Measurements from ENCODE around the gene DYNC2LI1.
A peak's percentile ranks its signal among the peaks of the same experiment; 100 is the strongest.

The DYNC2LI1 gene

GRCh38 chr2:43764086-43764705 is 9.6 kb upstream of the DYNC2LI1 start:
- no peaks in the 10 kb centered on the region for H3K36me3 ChIP-seq (ENCODE audit: control insufficient read depth, low read depth, low read length)
- H3K27me3 ChIP-seq (ENCODE audit: control insufficient read depth, insufficient read depth, low read length) = no peaks in the 10 kb centered on the region
- no peaks in the 10 kb centered on the region for H3K9me3 ChIP-seq (ENCODE audit: control insufficient read depth, low read depth, low read length)
- no peak overlapping the region for H3K9ac ChIP-seq (ENCODE audit: low read length)
- H3K27ac ChIP-seq (ENCODE audit: low read length) = no peak overlapping the region
- no peaks in the 10 kb centered on the region for H3K4me1 ChIP-seq (ENCODE audit: control insufficient read depth, low read depth, low read length)
- no peak overlapping the region for H3K4me3 ChIP-seq (ENCODE audit: low read length)

GRCh38 chr2:43766006-43766405 is 7.8 kb upstream of the DYNC2LI1 start:
- Histone ChIP-seq H3K4me1 (ENCODE audit: control insufficient read depth, low read depth, low read length) (no peaks in the 10 kb centered on the region), H3K36me3 (ENCODE audit: control insufficient read depth, low read depth, low read length) (no peaks in the 10 kb centered on the region), H3K9me3 (ENCODE audit: control insufficient read depth, low read depth, low read length) (no peaks in the 10 kb centered on the region), H3K4me3 (ENCODE audit: low read length) (no peak overlapping the region), H3K9ac (ENCODE audit: low read length) (no peak overlapping the region), H3K27ac (ENCODE audit: low read length) (no peak overlapping the region), H3K27me3 (ENCODE audit: control insufficient read depth, insufficient read depth, low read length) (no peaks in the 10 kb centered on the region)

- Histone ChIP-seq H3K27me3 (ENCODE audit: control insufficient read depth, insufficient read depth, low read length) (no peaks in the 10 kb centered on the region), H3K4me1 (ENCODE audit: control insufficient read depth, low read depth, low read length) (no peaks in the 10 kb centered on the region), H3K36me3 (ENCODE audit: control insufficient read depth, low read depth, low read length) (no peaks in the 10 kb centered on the region), H3K27ac (ENCODE audit: low read length) (no peak overlapping the region), H3K9ac (ENCODE audit: low read length) (peak overlapping the region; percentile 67), H3K9me3 (ENCODE audit: control insufficient read depth, low read depth, low read length) (no peaks in the 10 kb centered on the region), H3K4me3 (ENCODE audit: low read length) (peak overlapping the region; percentile 80)
These were observed 778 bp downstream of the DYNC2LI1 start for GRCh38 chr2:43774617-43775016.

GRCh38 chr2:43776324-43776723 is 2.5 kb downstream of the DYNC2LI1 start:
- Histone ChIP-seq H3K27me3 (ENCODE audit: control insufficient read depth, insufficient read depth, low read length) (no peaks in the 10 kb centered on the region), H3K4me3 (ENCODE audit: low read length) (no peak overlapping the region), H3K27ac (ENCODE audit: low read length) (no peak overlapping the region), H3K9ac (ENCODE audit: low read length) (no peak overlapping the region), H3K9me3 (ENCODE audit: control insufficient read depth, low read depth, low read length) (no peaks in the 10 kb centered on the region), H3K4me1 (ENCODE audit: control insufficient read depth, low read depth, low read length) (no peaks in the 10 kb centered on the region), H3K36me3 (ENCODE audit: control insufficient read depth, low read depth, low read length) (no peaks in the 10 kb centered on the region)

GRCh38 chr2:43777306-43777926 is 3.6 kb downstream of the DYNC2LI1 start:
- H3K4me3 ChIP-seq (ENCODE audit: low read length) = no peak overlapping the region
- no peaks in the 10 kb centered on the region for H3K27me3 ChIP-seq (ENCODE audit: control insufficient read depth, insufficient read depth, low read length)

GRCh38 chr2:43778233-43778632 is 4.4 kb downstream of the DYNC2LI1 start:
- Histone ChIP-seq H3K4me1 (ENCODE audit: control insufficient read depth, low read depth, low read length) (no peaks in the 10 kb centered on the region), H3K27me3 (ENCODE audit: control insufficient read depth, insufficient read depth, low read length) (no peaks in the 10 kb centered on the region), H3K9ac (ENCODE audit: low read length) (no peak overlapping the region), H3K9me3 (ENCODE audit: control insufficient read depth, low read depth, low read length) (no peaks in the 10 kb centered on the region), H3K27ac (ENCODE audit: low read length) (no peak overlapping the region), H3K4me3 (ENCODE audit: low read length) (no peak overlapping the region), H3K36me3 (ENCODE audit: control insufficient read depth, low read depth, low read length) (no peaks in the 10 kb centered on the region)

More at GRCh38 chr2:43777306-43777926, 3.6 kb downstream of the DYNC2LI1 start:
- Histone ChIP-seq H3K4me1 (ENCODE audit: control insufficient read depth, low read depth, low read length) (no peaks in the 10 kb centered on the region), H3K27ac (ENCODE audit: low read length) (no peak overlapping the region), H3K36me3 (ENCODE audit: control insufficient read depth, low read depth, low read length) (no peaks in the 10 kb centered on the region), H3K9me3 (ENCODE audit: control insufficient read depth, low read depth, low read length) (no peaks in the 10 kb centered on the region), H3K9ac (ENCODE audit: low read length) (no peak overlapping the region)

GRCh38 chr2:43787895-43788294 is 14.1 kb downstream of the DYNC2LI1 start:
- Histone ChIP-seq H3K27me3 (ENCODE audit: control insufficient read depth, insufficient read depth, low read length) (no peaks in the 10 kb centered on the region), H3K9me3 (ENCODE audit: control insufficient read depth, low read depth, low read length) (no peaks in the 10 kb centered on the region), H3K36me3 (ENCODE audit: control insufficient read depth, low read depth, low read length) (no peaks in the 10 kb centered on the region), H3K4me3 (ENCODE audit: low read length) (no peak overlapping the region), H3K27ac (ENCODE audit: low read length) (no peak overlapping the region), H3K4me1 (ENCODE audit: control insufficient read depth, low read depth, low read length) (no peaks in the 10 kb centered on the region), H3K9ac (ENCODE audit: low read length) (no peak overlapping the region)

- Histone ChIP-seq H3K36me3 (ENCODE audit: control insufficient read depth, low read depth, low read length) (no peaks in the 10 kb centered on the region), H3K4me3 (ENCODE audit: low read length) (no peak overlapping the region), H3K4me1 (ENCODE audit: control insufficient read depth, low read depth, low read length) (no peaks in the 10 kb centered on the region), H3K9ac (ENCODE audit: low read length) (no peak overlapping the region), H3K27ac (ENCODE audit: low read length) (no peak overlapping the region), H3K27me3 (ENCODE audit: control insufficient read depth, insufficient read depth, low read length) (no peaks in the 10 kb centered on the region), H3K9me3 (ENCODE audit: control insufficient read depth, low read depth, low read length) (no peaks in the 10 kb centered on the region)
These were observed 14.8 kb downstream of the DYNC2LI1 start for GRCh38 chr2:43788646-43789045.

GRCh38 chr2:43790147-43790546 is 16.3 kb downstream of the DYNC2LI1 start:
- Histone ChIP-seq H3K36me3 (ENCODE audit: control insufficient read depth, low read depth, low read length) (no peaks in the 10 kb centered on the region), H3K9me3 (ENCODE audit: control insufficient read depth, low read depth, low read length) (no peaks in the 10 kb centered on the region), H3K27me3 (ENCODE audit: control insufficient read depth, insufficient read depth, low read length) (no peaks in the 10 kb centered on the region)

GRCh38 chr2:43791035-43791765 is 17.4 kb downstream of the DYNC2LI1 start:
- H3K9ac ChIP-seq (ENCODE audit: low read length) = no peak overlapping the region
- no peak overlapping the region for H3K4me3 ChIP-seq (ENCODE audit: low read length)
- no peaks in the 10 kb centered on the region for H3K9me3 ChIP-seq (ENCODE audit: control insufficient read depth, low read depth, low read length)

More at GRCh38 chr2:43790147-43790546, 16.3 kb downstream of the DYNC2LI1 start:
- no peaks in the 10 kb centered on the region for H3K4me1 ChIP-seq (ENCODE audit: control insufficient read depth, low read depth, low read length)
- H3K9ac ChIP-seq (ENCODE audit: low read length) = no peak overlapping the region
- no peak overlapping the region for H3K27ac ChIP-seq (ENCODE audit: low read length)
- no peak overlapping the region for H3K4me3 ChIP-seq (ENCODE audit: low read length)

GRCh38 chr2:43792653-43793052 is 18.8 kb downstream of the DYNC2LI1 start:
- Histone ChIP-seq H3K36me3 (ENCODE audit: control insufficient read depth, low read depth, low read length) (no peaks in the 10 kb centered on the region), H3K27ac (ENCODE audit: low read length) (no peak overlapping the region), H3K27me3 (ENCODE audit: control insufficient read depth, insufficient read depth, low read length) (no peaks in the 10 kb centered on the region), H3K4me1 (ENCODE audit: control insufficient read depth, low read depth, low read length) (no peaks in the 10 kb centered on the region), H3K9ac (ENCODE audit: low read length) (no peak overlapping the region), H3K9me3 (ENCODE audit: control insufficient read depth, low read depth, low read length) (no peaks in the 10 kb centered on the region), H3K4me3 (ENCODE audit: low read length) (no peak overlapping the region)

More at GRCh38 chr2:43791035-43791765, 17.4 kb downstream of the DYNC2LI1 start:
- no peaks in the 10 kb centered on the region for H3K27me3 ChIP-seq (ENCODE audit: control insufficient read depth, insufficient read depth, low read length)
- no peaks in the 10 kb centered on the region for H3K36me3 ChIP-seq (ENCODE audit: control insufficient read depth, low read depth, low read length)
- no peak overlapping the region for H3K27ac ChIP-seq (ENCODE audit: low read length)
- H3K4me1 ChIP-seq (ENCODE audit: control insufficient read depth, low read depth, low read length) = no peaks in the 10 kb centered on the region

Measured in iPS-18a (cell line).